ENCODE results near the gene PLOD2. TPM values are rescaled to one million over a fixed set of nuclear protein-coding genes. Genes with fewer than 3 reads are reported as not detected.
"Not testable (repeated sequence)": the region's sequence is repeated elsewhere in the genome, so short reads cannot be mapped to it uniquely, and the experiment has no call there.

The PLOD2 gene
- total RNA-seq, 4 donors from 2014 or later = 110 to 171 (median 156) TPM

DNA sequence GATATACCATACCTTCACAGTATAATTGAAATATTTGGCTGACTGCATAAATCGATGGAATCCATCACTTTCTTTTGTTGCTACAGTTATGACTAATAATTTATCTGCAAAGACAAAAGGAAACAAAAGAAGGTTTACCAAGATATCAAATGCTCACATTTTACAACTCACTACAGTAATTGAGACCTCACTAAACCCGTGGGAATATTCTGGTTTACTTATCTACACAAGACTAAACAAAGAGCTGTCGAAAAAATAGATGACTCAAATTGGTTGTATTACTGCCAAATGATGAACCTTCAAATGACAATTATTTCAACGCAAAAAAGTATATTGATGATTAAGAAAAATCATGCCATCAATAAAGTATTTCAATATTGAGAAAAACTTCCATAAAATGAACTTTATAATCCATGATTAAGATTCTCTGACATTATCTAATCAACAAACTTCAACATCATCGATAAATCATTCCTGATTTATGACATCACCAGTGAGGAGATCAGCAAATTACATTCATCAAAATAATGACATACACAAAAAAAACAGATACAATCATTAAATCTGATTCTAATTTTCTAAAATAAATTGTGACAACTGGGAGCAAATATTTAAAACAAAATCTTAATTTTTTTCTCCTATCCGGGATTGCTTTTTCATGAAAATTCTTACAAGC, 36.7 kb downstream of the PLOD2 start:
- no peak for DNase-seq
- no peaks in the 10 kb centered on the region for H3K9me3 ChIP-seq
- peaks cover 14 to 20% of the 10 kb centered on the region in 2 donors for H3K4me1 ChIP-seq
- intact Hi-C loops (cut with DNase I) = no loop called here
- H3K27ac ChIP-seq = no peak overlapping the region
- no peak overlapping the region for H3K4me3 ChIP-seq (replicated peaks in 1 of 3)
- TF ChIP-seq POLR2A (IDR thresholded peaks at IDR 0.05) = no peak
- TF ChIP-seq, protein P1, sequence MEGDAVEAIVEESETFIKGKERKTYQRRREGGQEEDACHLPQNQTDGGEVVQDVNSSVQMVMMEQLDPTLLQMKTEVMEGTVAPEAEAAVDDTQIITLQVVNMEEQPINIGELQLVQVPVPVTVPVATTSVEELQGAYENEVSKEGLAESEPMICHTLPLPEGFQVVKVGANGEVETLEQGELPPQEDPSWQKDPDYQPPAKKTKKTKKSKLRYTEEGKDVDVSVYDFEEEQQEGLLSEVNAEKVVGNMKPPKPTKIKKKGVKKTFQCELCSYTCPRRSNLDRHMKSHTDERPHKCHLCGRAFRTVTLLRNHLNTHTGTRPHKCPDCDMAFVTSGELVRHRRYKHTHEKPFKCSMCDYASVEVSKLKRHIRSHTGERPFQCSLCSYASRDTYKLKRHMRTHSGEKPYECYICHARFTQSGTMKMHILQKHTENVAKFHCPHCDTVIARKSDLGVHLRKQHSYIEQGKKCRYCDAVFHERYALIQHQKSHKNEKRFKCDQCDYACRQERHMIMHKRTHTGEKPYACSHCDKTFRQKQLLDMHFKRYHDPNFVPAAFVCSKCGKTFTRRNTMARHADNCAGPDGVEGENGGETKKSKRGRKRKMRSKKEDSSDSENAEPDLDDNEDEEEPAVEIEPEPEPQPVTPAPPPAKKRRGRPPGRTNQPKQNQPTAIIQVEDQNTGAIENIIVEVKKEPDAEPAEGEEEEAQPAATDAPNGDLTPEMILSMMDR (IDR thresholded peaks at IDR 0.05) = no peak
- WGBS, 2 donors = 89% methylated on average over 6 of the region's 6 CpGs
- peaks cover 0 to 4% of the 10 kb centered on the region in 2 donors for H3K36me3 ChIP-seq
- no peaks in the 10 kb centered on the region for H3K27me3 ChIP-seq

DNA sequence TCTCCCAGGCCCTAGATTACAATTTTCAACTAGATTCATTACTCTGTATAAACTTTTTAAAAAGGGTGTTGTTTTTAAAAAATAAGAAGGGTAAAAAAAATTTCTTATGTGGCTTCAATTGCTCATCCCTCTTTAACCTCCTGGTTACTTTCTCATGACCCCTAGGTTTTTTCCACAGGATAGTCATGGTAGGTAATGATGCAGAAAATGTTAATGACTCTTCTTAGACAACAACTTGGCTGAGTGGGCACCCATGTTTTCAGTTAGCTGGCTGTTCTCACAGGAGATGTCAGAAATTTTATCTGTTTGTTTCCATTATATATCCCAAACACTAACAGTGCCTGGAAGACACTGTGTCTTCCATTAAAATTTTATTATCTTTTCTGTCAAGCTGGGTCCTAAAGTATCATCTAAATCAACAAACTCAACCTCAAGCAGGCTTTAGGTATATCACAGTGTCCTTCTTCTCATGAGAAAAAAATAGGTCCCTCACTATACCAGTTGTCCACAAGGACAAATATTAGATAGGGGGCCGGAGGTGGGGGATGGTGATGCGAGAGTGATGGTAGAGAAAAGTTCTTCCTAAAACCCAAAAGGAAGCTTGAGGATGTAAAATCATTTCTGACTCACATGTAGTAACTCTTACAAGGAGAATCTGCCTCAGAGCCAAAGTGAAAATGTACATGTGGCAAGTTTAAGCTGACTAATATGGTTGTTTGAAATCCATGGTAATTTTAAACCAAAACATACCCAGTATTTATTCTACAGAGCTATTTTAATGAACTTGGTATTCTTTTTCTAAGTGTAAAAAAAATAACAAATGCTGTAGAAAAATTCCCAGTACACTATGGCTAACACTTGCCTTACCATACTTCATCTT, 43.3 kb downstream of the PLOD2 start:
- Histone ChIP-seq H3K9me3 (no peaks in the 10 kb centered on the region), H3K27me3 (no peaks in the 10 kb centered on the region), H3K4me3 (replicated peaks in 1 of 3) (no peak overlapping the region), H3K36me3 (peaks cover 0 to 4% of the 10 kb centered on the region in 2 donors), H3K4me1 (peaks cover 0 to 14% of the 10 kb centered on the region in 2 donors), H3K27ac (peak overlapping the region in 1 of 3 donors; percentile 36)
- no peak for TF ChIP-seq POLR2A (IDR thresholded peaks at IDR 0.05)
- TF ChIP-seq, protein P1 (IDR thresholded peaks at IDR 0.05) = no peak
- WGBS, 2 donors = 97 to 100% methylated on average over 2 of the region's 2 CpGs
- DNase-seq = no peak
- intact Hi-C loops (cut with DNase I) = no loop called here

DNA sequence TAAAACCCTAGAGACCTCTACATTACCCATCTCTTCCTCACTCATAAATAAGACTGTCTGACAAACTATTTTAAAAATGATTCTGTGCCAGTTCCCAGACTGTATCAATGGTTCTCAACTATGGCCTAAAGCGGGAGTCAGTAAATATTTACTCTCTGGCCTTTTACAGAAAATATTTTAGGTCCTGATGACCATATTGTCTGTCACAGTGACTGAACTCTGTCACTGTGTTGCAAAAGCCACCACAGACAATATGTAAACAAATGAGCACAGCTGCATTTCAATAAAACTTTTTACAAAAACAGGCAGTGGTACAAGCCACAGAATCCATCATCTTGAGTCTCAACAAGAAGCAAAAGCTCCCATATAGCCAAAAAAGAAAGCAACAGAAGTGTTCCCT, 45.4 kb downstream of the PLOD2 start:
- Histone ChIP-seq H3K27me3 (no peaks in the 10 kb centered on the region), H3K27ac (no peak overlapping the region), H3K4me3 (replicated peaks in 1 of 3) (no peak overlapping the region), H3K4me1 (peaks cover 0 to 5% of the 10 kb centered on the region in 2 donors), H3K36me3 (peaks cover 0 to under 1% of the 10 kb centered on the region in 2 donors), H3K9me3 (no peaks in the 10 kb centered on the region)
- TF ChIP-seq POLR2A (IDR thresholded peaks at IDR 0.05) = no peak
- TF ChIP-seq, protein P1 (IDR thresholded peaks at IDR 0.05) = no peak
- DNase-seq = no peak
- WGBS, 2 donors = 84 to 88% methylated on average over 1 of the region's 1 CpG
- intact Hi-C loops (cut with DNase I) = no loop called here

DNA sequence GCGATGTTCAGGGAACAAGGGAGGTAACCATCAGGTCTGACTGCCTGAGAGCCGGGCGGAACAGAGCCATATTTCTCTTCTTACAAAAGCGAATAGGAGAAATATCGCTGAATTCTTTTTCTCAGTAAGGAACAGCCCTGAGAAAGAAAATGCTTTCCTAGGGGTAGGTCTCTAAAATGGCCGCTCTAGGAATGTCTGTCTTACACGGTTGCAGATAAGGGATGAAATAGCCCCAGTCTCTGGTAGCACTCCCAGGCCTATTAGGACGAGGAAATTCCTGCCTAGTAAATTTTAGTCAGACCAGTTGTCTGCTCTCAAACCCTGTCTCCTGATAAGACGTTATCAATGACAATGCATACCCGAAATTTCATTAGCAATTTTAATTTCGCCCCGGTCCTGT, 47.2 kb downstream of the PLOD2 start:
- H3K27me3 ChIP-seq; H3K36me3 ChIP-seq; H3K4me3 ChIP-seq (replicated peaks in 1 of 3); H3K27ac ChIP-seq; DNase-seq; H3K4me1 ChIP-seq; intact Hi-C loops (cut with DNase I); H3K9me3 ChIP-seq: not testable (repeated sequence)
- WGBS, 2 donors = 94 to 96% methylated on average over 12 of the region's 12 CpGs

DNA sequence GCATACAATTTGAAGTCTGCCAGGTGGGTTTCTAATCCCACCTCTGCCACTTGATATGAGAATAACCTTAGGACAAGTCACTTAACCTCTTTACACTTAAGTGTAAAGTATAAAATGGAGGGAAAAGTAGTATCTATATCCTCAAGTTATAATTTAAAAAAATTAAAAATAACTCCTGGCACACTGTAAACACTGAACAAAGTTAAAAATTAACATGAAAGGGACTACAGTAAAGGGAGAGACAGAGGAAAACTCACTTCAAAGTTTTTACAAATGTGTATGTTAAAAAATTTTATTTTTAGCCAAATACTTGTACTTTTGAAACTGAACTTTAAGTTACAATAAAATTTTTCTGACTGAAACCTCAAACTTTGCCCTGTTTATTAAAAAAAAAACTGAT, 49.6 kb downstream of the PLOD2 start:
- Histone ChIP-seq H3K4me1 (no peaks in the 10 kb centered on the region), H3K9me3 (no peaks in the 10 kb centered on the region), H3K27me3 (no peaks in the 10 kb centered on the region), H3K4me3 (replicated peaks in 1 of 3) (no peak overlapping the region), H3K36me3 (no peaks in the 10 kb centered on the region), H3K27ac (no peak overlapping the region)
- intact Hi-C loops (cut with DNase I) = no loop called here
- no peak for DNase-seq
- TF ChIP-seq POLR2A (IDR thresholded peaks at IDR 0.05) = no peak
- TF ChIP-seq, protein P1 (IDR thresholded peaks at IDR 0.05) = no peak

Measured in thyroid gland (tissue), 4 donors.